Esophagus (tissue), 2 donors: ENCODE data around the gene ERGIC3. TPM values are rescaled to one million over a fixed set of nuclear protein-coding genes. Genes with fewer than 3 reads are reported as not detected.

Source experiments
- H3K27ac ChIP-seq, 2 donors: one replicate each; pipeline ENCODE4 v1.5.1; 2013; ENCODE audit warnings: low read depth in 2 of 2, mild to moderate bottlenecking in 2 of 2, inconsistent platforms in 1 of 2, low read length in 1 of 2, moderate library complexity in 1 of 2
- H3K27me3 ChIP-seq, 2 donors: one replicate each; pipeline ENCODE4 v1.6.1; 2013; ENCODE audit warnings: low read length in 2 of 2, control low read depth in 1 of 2, mild to moderate bottlenecking in 1 of 2; ENCODE audit not compliant: insufficient read depth in 2 of 2, control insufficient read depth in 1 of 2
- H3K36me3 ChIP-seq, 2 donors: one replicate each; pipeline ENCODE4 v1.6.1; 2013; ENCODE audit warnings: low read length in 1 of 2; ENCODE audit not compliant: control insufficient read depth in 2 of 2, insufficient read depth in 2 of 2
- H3K4me1 ChIP-seq, 2 donors: one replicate each; pipeline ENCODE4 v1.6.1; 2013; ENCODE audit warnings: low read length in 1 of 2; ENCODE audit not compliant: control insufficient read depth in 2 of 2, insufficient read depth in 2 of 2
- H3K4me3 ChIP-seq, 2 donors: one replicate each; pipeline ENCODE4 v1.5.1; 2013; ENCODE audit warnings: low read length in 2 of 2, mild to moderate bottlenecking in 2 of 2, low read depth in 1 of 2, moderate library complexity in 1 of 2
- H3K9me3 ChIP-seq, 2 donors: one replicate each; pipeline ENCODE4 v1.6.1; 2013; ENCODE audit warnings: mild to moderate bottlenecking in 2 of 2, low read depth in 1 of 2, low read length in 1 of 2, moderate library complexity in 1 of 2; ENCODE audit not compliant: control insufficient read depth in 2 of 2, insufficient read depth in 1 of 2
- WGBS, 2 donors: extraction: QIAGEN DNeasy Blood & Tissue Kit; methylation state at CpG; one replicate each; pipeline ENCODE4 v1.1.7; 2013; 5-methylcytosine and 5-hydroxymethylcytosine counted together
- polyA plus RNA-seq, 2 donors: library from polyadenylated mRNA; stranded (reverse); fragments of 200-250 nt; gene quantifications; one replicate each; pipeline ENCODE4 v1.2.3, GENCODE V29; 2013
- donor health status: healthy with polysubstance abuse.
- donor health status: Bipolar disorder and iron deficiency.

Gene ERGIC3
- polyA plus RNA-seq, 2 donors: 104 to 148 TPM

GRCh38 chr20:35555951-35556645, 14.2 kb downstream of the ERGIC3 start:
- Histone ChIP-seq H3K36me3 (peaks cover 16 to 50% of the 10 kb centered on the region in 2 donors), H3K4me1 (peaks cover 2 to 5% of the 10 kb centered on the region in 2 donors), H3K9me3 (no peaks in the 10 kb centered on the region), H3K27ac (no peak overlapping the region), H3K27me3 (no peaks in the 10 kb centered on the region), H3K4me3 (no peak overlapping the region)
- WGBS, 2 donors: 96 to 97% methylated on average over 21 of the region's 21 CpGs

DNA sequence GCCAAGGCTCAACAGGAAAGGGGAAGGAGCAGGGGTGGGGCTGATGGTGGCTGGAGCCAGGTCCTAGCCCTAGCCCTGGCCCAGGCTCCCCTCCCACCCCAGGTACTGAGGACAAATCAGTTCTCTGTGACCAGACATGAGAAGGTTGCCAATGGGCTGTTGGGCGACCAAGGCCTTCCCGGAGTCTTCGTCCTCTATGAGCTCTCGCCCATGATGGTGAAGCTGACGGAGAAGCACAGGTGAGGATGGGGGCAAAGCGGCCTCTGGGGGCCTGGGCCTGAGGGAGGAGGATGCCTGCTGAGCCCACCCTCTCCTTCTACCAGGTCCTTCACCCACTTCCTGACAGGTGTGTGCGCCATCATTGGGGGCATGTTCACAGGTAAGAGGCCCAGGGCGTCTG, 15.0 kb downstream of the ERGIC3 start:
- peaks cover 16 to 45% of the 10 kb centered on the region in 2 donors for H3K36me3 ChIP-seq
- H3K27ac ChIP-seq: no peak overlapping the region
- 94 to 95% methylated on average over 8 of the region's 8 CpGs for WGBS, 2 donors
- no peaks in the 10 kb centered on the region for H3K27me3 ChIP-seq
- H3K4me3 ChIP-seq: no peak overlapping the region
- H3K9me3 ChIP-seq: no peaks in the 10 kb centered on the region
- H3K4me1 ChIP-seq: peaks cover 2 to 5% of the 10 kb centered on the region in 2 donors

DNA sequence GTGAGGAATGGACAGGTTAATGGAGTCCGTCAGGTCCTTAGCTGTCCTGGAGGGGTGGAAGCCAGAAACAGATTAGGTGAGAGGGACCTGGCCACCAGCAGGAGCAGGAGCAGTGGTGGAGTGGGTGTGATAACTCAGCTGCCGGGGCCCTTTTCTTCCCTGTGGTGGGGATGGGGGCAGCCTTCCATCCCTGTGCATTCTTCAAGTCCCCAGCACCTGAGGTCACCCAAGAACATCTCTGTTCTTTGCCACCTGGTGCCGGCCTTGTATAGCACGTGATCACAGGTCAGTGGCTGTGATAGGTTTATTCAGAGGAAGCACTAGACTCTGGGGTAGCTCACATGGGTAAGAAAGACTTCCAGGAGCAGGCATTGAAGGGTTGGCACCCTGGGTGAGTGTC, 16.6 kb downstream of the ERGIC3 start:
- 88% methylated on average over 4 of the region's 4 CpGs for WGBS, 2 donors
- Histone ChIP-seq H3K27me3 (no peaks in the 10 kb centered on the region), H3K9me3 (no peaks in the 10 kb centered on the region), H3K36me3 (peaks cover 13 to 36% of the 10 kb centered on the region in 2 donors), H3K4me1 (peaks cover 2 to 5% of the 10 kb centered on the region in 2 donors), H3K4me3 (no peak overlapping the region), H3K27ac (no peak overlapping the region)

GRCh38 chr20:35559042-35559693, 17.3 kb downstream of the ERGIC3 start:
- H3K9me3 ChIP-seq: no peaks in the 10 kb centered on the region
- 92 to 93% methylated on average over 24 of the region's 24 CpGs for WGBS, 2 donors
- no peak overlapping the region for H3K27ac ChIP-seq
- no peaks in the 10 kb centered on the region for H3K27me3 ChIP-seq
- H3K4me1 ChIP-seq: peaks cover 2 to 5% of the 10 kb centered on the region in 2 donors
- H3K36me3 ChIP-seq: peaks cover 7 to 35% of the 10 kb centered on the region in 2 donors
- H3K4me3 ChIP-seq: no peak overlapping the region

DNA sequence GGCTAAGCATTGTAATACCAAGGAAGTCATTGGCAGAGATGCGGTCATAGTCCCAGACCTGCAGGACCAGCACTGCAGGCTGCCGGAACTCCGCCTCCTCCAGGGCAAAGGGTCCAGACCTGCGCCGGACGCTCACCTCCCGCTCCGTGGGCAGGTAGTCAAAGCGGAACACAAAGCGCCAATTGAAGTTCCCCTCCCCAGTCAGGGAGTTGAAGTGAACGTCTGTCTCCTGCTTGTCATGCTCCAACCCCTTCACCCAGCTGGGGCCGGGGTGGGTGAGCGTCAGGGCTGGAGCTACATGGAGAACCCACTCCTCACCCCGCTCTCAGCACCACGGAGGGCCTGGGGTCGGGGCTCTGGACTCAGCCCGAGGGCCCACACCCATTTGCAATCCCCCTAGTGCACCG, 18.2 kb downstream of the ERGIC3 start:
- no peaks in the 10 kb centered on the region for H3K27me3 ChIP-seq
- H3K4me1 ChIP-seq: peaks cover 2 to 5% of the 10 kb centered on the region in 2 donors
- peaks cover 7 to 27% of the 10 kb centered on the region in 2 donors for H3K36me3 ChIP-seq
- H3K27ac ChIP-seq: no peak overlapping the region
- H3K9me3 ChIP-seq: no peaks in the 10 kb centered on the region
- H3K4me3 ChIP-seq: no peak overlapping the region
- WGBS, 2 donors: 49 to 55% methylated on average over 18 of the region's 18 CpGs

DNA sequence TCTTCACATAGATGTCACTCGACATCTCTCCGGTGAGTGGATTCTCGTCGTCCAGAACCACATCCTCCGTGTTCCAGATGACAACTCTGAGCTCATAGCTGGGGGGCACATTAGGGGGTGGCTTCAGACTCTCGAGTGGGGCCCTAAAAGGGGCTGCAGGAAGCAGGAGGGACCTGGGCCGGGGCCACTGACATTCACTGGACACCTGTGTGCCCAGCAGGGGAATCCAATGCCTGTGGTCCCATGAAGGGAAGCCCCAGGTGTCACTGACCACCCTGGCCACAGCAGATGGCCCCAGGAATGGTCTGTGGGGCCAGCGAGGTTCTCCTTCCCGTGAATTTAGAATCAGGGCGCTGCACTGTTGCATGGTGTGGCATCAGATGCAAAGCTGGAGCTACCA, 18.7 kb downstream of the ERGIC3 start:
- H3K27me3 ChIP-seq: no peaks in the 10 kb centered on the region
- no peak overlapping the region for H3K27ac ChIP-seq
- WGBS, 2 donors: 67 to 69% methylated on average over 10 of the region's 10 CpGs
- peaks cover 7 to 27% of the 10 kb centered on the region in 2 donors for H3K36me3 ChIP-seq
- H3K4me3 ChIP-seq: no peak overlapping the region
- H3K4me1 ChIP-seq: peaks cover 2 to 5% of the 10 kb centered on the region in 2 donors
- no peaks in the 10 kb centered on the region for H3K9me3 ChIP-seq

- peaks cover 2 to 22% of the 10 kb centered on the region in 2 donors for H3K36me3 ChIP-seq
- H3K27ac ChIP-seq: no peak overlapping the region
- 19 to 33% methylated on average over 7 of the region's 7 CpGs for WGBS, 2 donors
- peaks cover 2 to 5% of the 10 kb centered on the region in 2 donors for H3K4me1 ChIP-seq
- no peaks in the 10 kb centered on the region for H3K9me3 ChIP-seq
- no peak overlapping the region for H3K4me3 ChIP-seq
- no peaks in the 10 kb centered on the region for H3K27me3 ChIP-seq
Measured at GRCh38 chr20:35561268-35561667, 19.4 kb downstream of the ERGIC3 start.

DNA sequence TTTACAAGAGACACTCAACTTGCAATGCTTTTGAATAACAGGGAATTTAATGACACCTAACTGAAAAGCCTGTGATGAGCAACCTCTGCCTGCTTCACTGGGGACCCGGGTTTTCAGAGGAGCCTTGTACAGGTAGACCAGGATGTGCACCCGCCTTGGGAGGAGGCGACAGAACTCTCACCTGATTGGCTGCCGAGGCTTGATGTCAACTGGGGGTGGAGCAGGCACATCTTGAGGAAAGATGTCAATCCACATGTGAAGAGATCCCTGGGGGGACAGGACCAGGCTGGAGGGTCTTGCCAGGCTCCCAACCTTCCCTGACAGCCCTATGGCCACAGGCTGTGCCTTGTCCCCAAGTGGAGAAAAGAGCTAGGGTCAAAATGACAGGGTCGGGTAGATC, 19.8 kb downstream of the ERGIC3 start:
- WGBS, 2 donors: 47 to 49% methylated on average over 5 of the region's 5 CpGs

DNA sequence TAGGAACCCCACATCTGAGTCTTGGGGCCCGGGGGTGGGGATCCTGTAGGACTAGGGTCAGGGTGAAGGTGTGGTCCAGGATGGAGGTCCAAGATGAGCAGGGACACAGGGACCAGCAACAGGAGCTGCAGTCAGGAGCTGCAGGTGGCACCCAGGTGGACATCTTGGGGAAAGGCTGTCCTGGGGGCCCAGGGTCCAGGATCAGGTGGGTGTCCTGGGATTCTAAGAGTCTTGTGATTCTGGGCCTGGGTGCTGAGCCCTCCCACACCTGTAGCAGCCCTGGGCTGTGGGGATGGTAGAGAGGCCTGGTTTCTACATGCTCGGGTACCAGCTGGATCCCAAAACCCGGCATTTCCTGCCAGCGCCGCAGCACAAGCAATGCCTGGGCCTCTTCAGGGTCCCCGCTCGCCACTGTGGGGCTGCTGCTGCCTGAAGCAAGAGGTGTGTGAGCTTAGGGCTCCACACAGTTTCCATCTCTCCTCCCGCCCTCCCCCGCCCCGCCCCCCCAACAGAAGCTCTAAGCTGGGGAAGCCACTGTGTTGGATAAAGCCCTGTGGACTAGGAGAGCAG, 20.7 kb downstream of the ERGIC3 start:
- Histone ChIP-seq H3K4me3 (no peak overlapping the region), H3K27me3 (no peaks in the 10 kb centered on the region), H3K9me3 (no peaks in the 10 kb centered on the region), H3K4me1 (peaks cover 2 to 5% of the 10 kb centered on the region in 2 donors), H3K27ac (no peak overlapping the region), H3K36me3 (peaks cover 0 to 9% of the 10 kb centered on the region in 2 donors)
- 79 to 81% methylated on average over 10 of the region's 10 CpGs for WGBS, 2 donors

More for the DNA sequence above, 19.8 kb downstream of the ERGIC3 start:
- Histone ChIP-seq H3K4me1 (peaks cover 2 to 5% of the 10 kb centered on the region in 2 donors), H3K27ac (no peak overlapping the region), H3K4me3 (no peak overlapping the region), H3K9me3 (no peaks in the 10 kb centered on the region), H3K36me3 (peaks cover 0 to 18% of the 10 kb centered on the region in 2 donors), H3K27me3 (no peaks in the 10 kb centered on the region)
